Stimulated activated CD8-positive, alpha-beta memory T cell treated with anti-CD3 and anti-CD28 coated beads, Interleukin-12 subunit alpha, Interleukin-12 subunit beta, amount 100 ng/mL, for 24 hours (primary cell): Measurements from ENCODE around the gene UBE2D2.
"Not testable (repeated sequence)": the region's sequence is repeated elsewhere in the genome, so short reads cannot be mapped to it uniquely, and the experiment has no call there.

Experiments
- DNase-seq: peaks from one replicate; pipeline ENCODE4 v3.0.0-alpha.2; 2020; ENCODE audit errors: extremely low read depth

Gene UBE2D2

GRCh38 chr5:139584137-139584536 lies 23.0 kb downstream of the UBE2D2 start:
- no peak for DNase-seq

GRCh38 chr5:139588116-139588515 lies 27.0 kb downstream of the UBE2D2 start:
- not testable (repeated sequence) for DNase-seq

GRCh38 chr5:139588962-139589361 lies 27.8 kb downstream of the UBE2D2 start:
- DNase-seq, result no peak

- DNase-seq, result no peak
Measured at GRCh38 chr5:139592289-139592688, 31.1 kb downstream of the UBE2D2 start.

GRCh38 chr5:139593076-139593475 lies 31.9 kb downstream of the UBE2D2 start:
- not testable (repeated sequence) for DNase-seq

GRCh38 chr5:139593716-139594319 lies 32.7 kb downstream of the UBE2D2 start:
- no peak for DNase-seq

GRCh38 chr5:139597134-139597533 lies 36.0 kb downstream of the UBE2D2 start:
- no peak for DNase-seq

GRCh38 chr5:139598601-139598965 lies 37.4 kb downstream of the UBE2D2 start:
- DNase-seq, result not testable (repeated sequence)

- DNase-seq, result no peak
Measured at GRCh38 chr5:139600336-139600949, 39.3 kb downstream of the UBE2D2 start.

GRCh38 chr5:139601429-139601828 lies 40.3 kb downstream of the UBE2D2 start:
- no peak for DNase-seq

GRCh38 chr5:139601948-139602347 lies 40.8 kb downstream of the UBE2D2 start:
- DNase-seq, result not testable (repeated sequence)

GRCh38 chr5:139605887-139606286 lies 44.7 kb downstream of the UBE2D2 start:
- no peak for DNase-seq

GRCh38 chr5:139611703-139612584 lies 50.8 kb downstream of the UBE2D2 start:
- DNase-seq, result no peak

GRCh38 chr5:139619861-139620260 lies 58.7 kb downstream of the UBE2D2 start:
- DNase-seq, result no peak

GRCh38 chr5:139625398-139625797 lies 64.3 kb downstream of the UBE2D2 start:
- DNase-seq, result not testable (repeated sequence)

GRCh38 chr5:139630855-139631254 lies 69.7 kb downstream of the UBE2D2 start:
- DNase-seq, result no peak

GRCh38 chr5:139631520-139632165 lies 70.5 kb downstream of the UBE2D2 start:
- DNase-seq, result no peak

- no peak for DNase-seq
Measured at GRCh38 chr5:139633295-139634027, 72.3 kb downstream of the UBE2D2 start.

- no peak for DNase-seq
Measured at GRCh38 chr5:139634028-139634325, 72.8 kb downstream of the UBE2D2 start.

- DNase-seq, result no peak
Measured at GRCh38 chr5:139634541-139634940, 73.4 kb downstream of the UBE2D2 start.

GRCh38 chr5:139635191-139635590 lies 74.1 kb downstream of the UBE2D2 start:
- no peak for DNase-seq
